OCI-LY1 (cell line): ENCODE results near the gene HEXIM1.

Experiments
- CTCF ChIP-seq: fragments of 200-600 bp; sonication (generic), shearing (Covaris generic); IDR thresholded peaks from 2 replicates; pipeline ENCODE4 v1.5.1; 2017; ENCODE audit warnings: mild to moderate bottlenecking, antibody characterized with exemption, low read length, moderate library complexity, mixed read lengths
- EZH2 ChIP-seq: fragments of 200-600 bp; sonication (generic), shearing (Covaris generic); IDR thresholded peaks from 2 replicates; pipeline ENCODE4 v1.8.0; 2017; ENCODE audit warnings: borderline replicate concordance, mixed run types, mild to moderate bottlenecking, antibody characterized with exemption, low read length, moderate library complexity, mixed read lengths

GRCh38 chr17:45143094-45143670, 5.1 kb upstream of the HEXIM1 start:
- TF ChIP-seq CTCF (no peak), EZH2 (no peak)
